Subcutaneous adipose tissue (tissue), 4 donors: ENCODE measurements around the gene CHRD. TPM values are rescaled to one million over a fixed set of nuclear protein-coding genes. Genes with fewer than 3 reads are reported as not detected.

ENCODE experiments used
- total RNA-seq, 4 donors: library from RNA; depleted of rRNA; stranded (reverse); fragments of >200 nt; gene quantifications; one replicate each; pipeline ENCODE4 v1.1.0, GENCODE V29; 2016
- TF ChIP-seq, protein P1 (sequence below): fragments of 450-650 bp; IDR thresholded peaks from one replicate; pipeline ENCODE4 v1.5.1; 2016; ENCODE audit warnings: low read depth, mild to moderate bottlenecking, control low read depth, antibody characterized with exemption, moderate library complexity

CHRD gene
- total RNA-seq, 4 donors from 2014 or later: 8.0 to 11.7 (median 11.0) TPM

DNA sequence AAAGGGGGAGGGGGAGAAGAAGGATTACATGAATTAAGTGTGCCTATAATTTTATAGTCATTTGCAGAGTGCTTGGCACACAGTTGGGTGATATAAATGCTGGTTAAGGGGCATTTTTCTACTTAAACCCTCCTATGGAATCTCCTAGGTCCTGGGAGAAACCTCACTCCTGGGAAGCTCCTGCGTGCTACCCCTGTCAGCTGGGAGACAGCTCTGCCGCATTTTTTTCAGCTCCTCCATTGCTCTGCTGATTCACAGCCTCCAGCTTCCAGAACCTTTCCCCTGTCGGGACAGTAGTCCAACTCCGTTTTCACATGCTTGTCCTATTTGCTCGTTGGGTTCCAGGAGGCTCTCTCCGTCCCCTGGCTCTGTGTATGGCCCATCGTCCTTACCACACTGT, 59.2 kb downstream of the CHRD start:
- TF ChIP-seq, protein P1, sequence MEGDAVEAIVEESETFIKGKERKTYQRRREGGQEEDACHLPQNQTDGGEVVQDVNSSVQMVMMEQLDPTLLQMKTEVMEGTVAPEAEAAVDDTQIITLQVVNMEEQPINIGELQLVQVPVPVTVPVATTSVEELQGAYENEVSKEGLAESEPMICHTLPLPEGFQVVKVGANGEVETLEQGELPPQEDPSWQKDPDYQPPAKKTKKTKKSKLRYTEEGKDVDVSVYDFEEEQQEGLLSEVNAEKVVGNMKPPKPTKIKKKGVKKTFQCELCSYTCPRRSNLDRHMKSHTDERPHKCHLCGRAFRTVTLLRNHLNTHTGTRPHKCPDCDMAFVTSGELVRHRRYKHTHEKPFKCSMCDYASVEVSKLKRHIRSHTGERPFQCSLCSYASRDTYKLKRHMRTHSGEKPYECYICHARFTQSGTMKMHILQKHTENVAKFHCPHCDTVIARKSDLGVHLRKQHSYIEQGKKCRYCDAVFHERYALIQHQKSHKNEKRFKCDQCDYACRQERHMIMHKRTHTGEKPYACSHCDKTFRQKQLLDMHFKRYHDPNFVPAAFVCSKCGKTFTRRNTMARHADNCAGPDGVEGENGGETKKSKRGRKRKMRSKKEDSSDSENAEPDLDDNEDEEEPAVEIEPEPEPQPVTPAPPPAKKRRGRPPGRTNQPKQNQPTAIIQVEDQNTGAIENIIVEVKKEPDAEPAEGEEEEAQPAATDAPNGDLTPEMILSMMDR: no peak

Other genes with a start within 250 kb of the CHRD start
- gene EIF2B5, start 244.7 kb upstream of the CHRD start, total RNA-seq: 10 to 100 TPM; 29.8 to 31.9 (median 31.2) TPM
- 10 to 100 TPM; 18.9 to 57.3 (median 32.6) TPM for gene DVL3, start 224.7 kb upstream of the CHRD start, total RNA-seq
- gene AP2M1, start 205.2 kb upstream of the CHRD start, total RNA-seq: 100 to 1,000 TPM; 178 to 227 (median 198) TPM
- gene ABCF3, start 193.9 kb upstream of the CHRD start, total RNA-seq: 10 to 100 TPM; 40.8 to 72.5 (median 54.0) TPM
- gene VWA5B2, start 150.5 kb upstream of the CHRD start, total RNA-seq: not detected
- 10 to 100 TPM; 23.3 to 53.7 (median 47.9) TPM for gene ALG3, start 131.1 kb upstream of the CHRD start, total RNA-seq
- 1 to 10 TPM; 3.4 to 5.5 (median 4.3) TPM for gene EEF1AKMT4, start 130.4 kb upstream of the CHRD start, total RNA-seq
- gene CAMK2N2, start 118.5 kb upstream of the CHRD start, total RNA-seq: not detected
- gene ECE2, start 104.0 kb upstream of the CHRD start, total RNA-seq: not detected
- 100 to 1,000 TPM; 166 to 257 (median 231) TPM for gene PSMD2, start 80.8 kb upstream of the CHRD start, total RNA-seq
- gene EIF4G1, start 65.4 kb upstream of the CHRD start, total RNA-seq: 100 to 1,000 TPM; 158 to 318 (median 213) TPM
- 10 to 100 TPM in 3 of 4 donors, 1 to 10 TPM in 1; 9.8 to 17.1 (median 13.8) TPM for gene FAM131A, start 42.5 kb upstream of the CHRD start, total RNA-seq
- 1 to 10 TPM; 1.3 to 5.8 (median 1.9) TPM for gene CLCN2, start 18.4 kb upstream of the CHRD start, total RNA-seq
- gene POLR2H, start 18.3 kb upstream of the CHRD start, total RNA-seq: 10 to 100 TPM; 47.9 to 69.9 (median 56.7) TPM
- under 1 TPM in 3 of 4 donors, not detected in 1; 0.44 to 0.68 (median 0.57) TPM for gene THPO, start 1.8 kb upstream of the CHRD start, total RNA-seq
- under 1 TPM in 2 of 4 donors, not detected in 2; 0.17 to 0.22 TPM for gene EPHB3, start 181.7 kb downstream of the CHRD start, total RNA-seq